ENCODE data around the gene GNAS.

The GNAS gene

GRCh38 chr20:58853976-58854637 is 1.6 kb downstream of the GNAS start:
- no peak for DNase-seq (ENCODE audit: low read depth in 1 of 2, low spot score in 1 of 2)

- DNase-seq (ENCODE audit: low read depth in 1 of 2, low spot score in 1 of 2): no peak
Observed at GRCh38 chr20:58854638-58855471, 2.3 kb downstream of the GNAS start.

GRCh38 chr20:58855506-58856389 is 3.2 kb downstream of the GNAS start:
- DNase-seq (ENCODE audit: low read depth in 1 of 2, low spot score in 1 of 2): no peak

GRCh38 chr20:58863044-58863790 is 10.7 kb downstream of the GNAS start:
- DNase-seq (ENCODE audit: low read depth in 1 of 2, low spot score in 1 of 2): no peak

- no peak for DNase-seq (ENCODE audit: low read depth in 1 of 2, low spot score in 1 of 2)
Observed at GRCh38 chr20:58864346-58864745, 11.8 kb downstream of the GNAS start.

GRCh38 chr20:58865843-58866242 is 13.3 kb downstream of the GNAS start:
- DNase-seq (ENCODE audit: low read depth in 1 of 2, low spot score in 1 of 2): no peak

- DNase-seq (ENCODE audit: low read depth in 1 of 2, low spot score in 1 of 2): no peak
Observed at GRCh38 chr20:58867211-58867610, 14.7 kb downstream of the GNAS start.

- DNase-seq (ENCODE audit: low read depth in 1 of 2, low spot score in 1 of 2): no peak
Observed at GRCh38 chr20:58868795-58869194, 16.3 kb downstream of the GNAS start.

- DNase-seq (ENCODE audit: low read depth in 1 of 2, low spot score in 1 of 2): no peak
Observed at GRCh38 chr20:58869662-58870227, 17.2 kb downstream of the GNAS start.

- DNase-seq (ENCODE audit: low read depth in 1 of 2, low spot score in 1 of 2): no peak
Observed at GRCh38 chr20:58870293-58871014, 17.9 kb downstream of the GNAS start.

GRCh38 chr20:58871533-58872102 is 19.1 kb downstream of the GNAS start:
- no peak for DNase-seq (ENCODE audit: low read depth in 1 of 2, low spot score in 1 of 2)

- DNase-seq (ENCODE audit: low read depth in 1 of 2, low spot score in 1 of 2): no peak
Observed at GRCh38 chr20:58874469-58874868, 22.0 kb downstream of the GNAS start.

GRCh38 chr20:58875111-58875510 is 22.6 kb downstream of the GNAS start:
- no peak for DNase-seq (ENCODE audit: low read depth in 1 of 2, low spot score in 1 of 2)

GRCh38 chr20:58875541-58876134 is 23.1 kb downstream of the GNAS start:
- DNase-seq (ENCODE audit: low read depth in 1 of 2, low spot score in 1 of 2): no peak

GRCh38 chr20:58876437-58876836 is 23.9 kb downstream of the GNAS start:
- DNase-seq (ENCODE audit: low read depth in 1 of 2, low spot score in 1 of 2): no peak

GRCh38 chr20:58877050-58877975 is 24.8 kb downstream of the GNAS start:
- DNase-seq (ENCODE audit: low read depth in 1 of 2, low spot score in 1 of 2): no peak

- no peak for DNase-seq (ENCODE audit: low read depth in 1 of 2, low spot score in 1 of 2)
Observed at GRCh38 chr20:58877976-58878360, 25.5 kb downstream of the GNAS start.

- no peak for DNase-seq (ENCODE audit: low read depth in 1 of 2, low spot score in 1 of 2)
Observed at GRCh38 chr20:58878399-58878798, 25.9 kb downstream of the GNAS start.

Measured in activated T-helper 1 cell treated with anti-CD3 and anti-CD28 coated beads, Interleukin-2, amount 50 U/mL, for 16 hours (primary cell).